HCEC 1CT (cell line): ENCODE data around the gene SH3RF3.

Source experiments
- DNase-seq: peaks from one replicate; pipeline ENCODE4 v3.0.0-alpha.2; 2017

Gene SH3RF3

DNA sequence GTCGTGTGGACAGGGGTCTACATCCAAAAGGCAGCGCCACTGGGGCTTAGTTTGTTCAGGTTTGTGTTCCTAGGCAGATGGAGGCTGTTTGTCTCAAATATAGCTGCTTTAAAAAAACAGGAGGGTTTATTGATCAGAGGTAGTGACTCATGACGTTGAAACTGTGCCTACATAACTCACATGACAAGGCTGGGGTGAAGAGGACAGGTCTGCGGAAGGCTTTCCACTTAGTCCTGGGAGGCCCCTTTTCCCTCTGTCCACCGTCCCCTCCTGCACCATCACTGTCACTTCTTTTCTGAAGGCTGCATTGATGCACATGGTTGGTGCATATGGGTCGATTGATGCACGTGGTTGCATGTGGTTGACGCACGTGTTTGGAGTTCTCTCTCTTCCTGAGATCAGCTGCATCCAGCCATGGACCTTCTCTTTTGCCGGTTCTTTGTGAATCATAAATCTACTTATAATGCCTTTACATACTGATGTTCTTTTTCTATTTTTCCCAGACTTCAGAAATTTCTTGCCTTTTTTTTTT lies 10.9 kb downstream of the SH3RF3 start:
- no peak for DNase-seq

DNA sequence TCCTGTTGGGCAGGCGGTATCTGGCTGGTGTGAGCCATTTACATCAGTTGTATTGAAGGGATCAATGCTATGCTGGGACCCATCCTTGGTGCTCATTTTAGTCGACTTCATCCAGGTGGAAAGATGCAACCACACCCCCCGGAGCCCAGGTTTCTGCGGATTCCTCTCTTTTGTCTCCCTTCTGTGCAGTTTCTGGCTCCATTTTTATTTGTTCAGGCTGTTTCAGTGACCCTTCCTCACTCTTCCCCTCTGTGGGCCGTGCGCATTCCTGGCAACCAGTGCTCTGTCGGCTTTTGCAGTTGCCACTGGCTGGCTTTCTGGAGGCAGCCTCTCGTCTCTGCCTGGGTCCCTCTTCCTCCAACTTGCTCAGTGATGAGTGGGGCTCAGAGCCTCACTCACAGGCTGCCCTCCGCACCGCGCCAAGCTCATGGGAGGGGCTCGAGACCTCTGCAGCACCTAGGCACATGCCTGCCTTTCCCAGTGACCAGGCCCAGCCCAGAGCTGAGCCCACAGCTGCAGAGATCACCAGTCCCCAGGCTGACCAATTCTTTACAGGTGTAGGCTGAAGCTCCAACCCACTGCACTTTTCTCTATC lies 12.1 kb downstream of the SH3RF3 start:
- DNase-seq: no peak

DNA sequence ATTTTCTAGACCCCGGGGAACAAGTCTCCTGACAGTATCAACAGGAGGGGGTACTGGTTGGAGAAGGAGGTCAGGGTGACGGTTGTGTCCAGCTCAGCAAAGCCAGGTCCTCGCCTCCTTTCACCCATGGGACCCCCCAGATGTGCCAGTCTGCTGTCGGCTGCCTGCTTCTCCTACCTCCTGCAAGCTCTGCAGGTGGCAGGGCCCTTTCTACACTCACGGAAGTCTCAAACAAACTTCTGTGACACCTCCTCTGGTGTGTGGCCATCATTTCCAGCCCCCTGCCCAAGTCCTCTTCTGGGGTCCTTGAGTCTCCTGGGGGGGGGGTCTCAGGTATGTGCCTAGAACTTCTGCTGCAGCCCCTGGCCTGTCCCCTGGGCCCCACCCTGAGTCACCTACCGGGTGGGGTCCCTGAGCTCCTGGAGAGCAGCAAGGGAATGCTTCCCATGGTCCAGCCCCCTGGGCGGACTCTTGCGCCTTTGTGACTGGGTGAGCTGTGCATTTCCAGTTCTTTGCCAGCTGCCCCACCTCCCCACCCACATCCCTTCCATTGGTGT lies 12.8 kb downstream of the SH3RF3 start:
- DNase-seq: no peak

DNA sequence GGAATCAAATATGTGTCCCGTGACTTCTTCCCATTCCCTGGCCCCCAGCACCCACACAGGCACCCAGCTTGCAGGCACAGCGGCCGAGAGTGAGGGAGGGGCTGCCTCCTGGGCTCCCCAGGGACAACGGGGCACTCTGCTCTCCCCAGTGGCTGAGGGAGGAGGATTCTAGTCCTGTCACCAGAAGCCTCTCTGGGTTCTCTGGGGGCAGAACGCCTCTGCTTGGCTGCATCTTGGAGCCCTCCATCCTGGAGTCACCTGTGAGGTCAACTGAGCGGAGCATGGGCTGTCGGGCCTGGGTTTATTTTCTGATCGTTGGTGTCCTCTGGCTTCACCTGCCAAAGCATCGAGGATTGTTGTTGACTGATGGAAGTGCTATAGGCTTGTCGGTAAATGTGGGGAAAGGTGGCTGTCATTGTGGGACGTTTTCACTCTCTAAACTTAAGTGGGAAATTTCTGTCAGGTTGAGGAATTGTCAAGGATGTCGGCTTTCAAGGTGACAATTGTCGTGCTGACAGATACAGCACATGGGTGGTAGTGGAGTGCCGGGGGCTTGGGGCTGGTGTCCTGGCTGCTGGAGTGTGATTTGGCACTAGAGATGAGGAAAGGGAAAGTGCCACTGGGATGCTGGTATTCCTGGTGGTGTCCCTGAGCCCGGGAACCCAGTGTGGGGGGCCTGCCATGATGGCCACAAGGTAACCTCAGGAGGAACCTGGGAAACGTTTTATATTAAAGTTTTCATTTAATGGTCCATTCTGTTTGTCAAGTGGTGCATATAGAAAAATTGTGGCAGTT lies 13.6 kb downstream of the SH3RF3 start:
- DNase-seq: no peak

DNA sequence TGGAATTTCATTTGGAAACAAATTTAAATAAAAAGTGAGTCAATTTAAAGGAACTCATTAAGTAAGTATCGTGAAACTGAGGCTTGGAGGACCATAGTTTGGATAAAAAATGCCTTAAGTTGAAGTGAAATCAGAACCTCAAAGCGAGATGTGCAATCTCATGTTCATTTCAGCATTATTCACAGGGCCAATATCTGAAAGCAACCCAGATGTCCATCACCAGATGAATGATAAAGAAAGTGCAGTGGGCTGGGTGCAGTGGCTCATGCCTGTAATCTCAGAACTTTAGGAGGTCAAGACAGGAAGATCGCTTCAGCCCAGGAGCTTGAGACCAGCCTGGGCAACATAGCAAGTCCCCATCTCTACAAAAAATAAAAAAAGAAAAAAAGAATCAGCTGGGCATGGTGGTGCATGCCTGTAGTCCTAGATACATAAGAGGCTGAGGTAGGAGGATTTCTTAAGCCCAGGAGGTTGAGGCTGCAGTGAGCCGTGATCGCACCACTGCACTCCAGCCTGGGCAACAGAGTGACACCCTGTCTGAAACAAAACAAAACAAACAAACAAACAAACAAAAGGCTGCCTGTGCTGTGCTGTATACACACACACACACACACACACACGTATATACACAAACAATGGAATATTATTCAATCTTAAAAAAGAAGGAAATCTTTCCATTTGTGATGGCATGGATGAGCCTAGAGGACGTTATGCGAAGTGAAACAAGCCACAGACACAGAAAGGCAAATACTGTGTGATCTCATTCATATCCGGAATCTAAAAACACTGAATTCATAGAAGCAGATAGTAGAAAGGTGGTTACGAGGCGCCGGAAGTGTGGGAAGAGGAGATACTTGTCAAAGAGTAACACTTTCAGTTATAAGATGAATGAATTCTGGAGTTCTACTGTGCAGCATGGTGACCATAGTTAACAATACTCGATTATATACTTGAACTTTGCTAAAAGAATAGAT lies 14.5 kb downstream of the SH3RF3 start:
- no peak for DNase-seq

DNA sequence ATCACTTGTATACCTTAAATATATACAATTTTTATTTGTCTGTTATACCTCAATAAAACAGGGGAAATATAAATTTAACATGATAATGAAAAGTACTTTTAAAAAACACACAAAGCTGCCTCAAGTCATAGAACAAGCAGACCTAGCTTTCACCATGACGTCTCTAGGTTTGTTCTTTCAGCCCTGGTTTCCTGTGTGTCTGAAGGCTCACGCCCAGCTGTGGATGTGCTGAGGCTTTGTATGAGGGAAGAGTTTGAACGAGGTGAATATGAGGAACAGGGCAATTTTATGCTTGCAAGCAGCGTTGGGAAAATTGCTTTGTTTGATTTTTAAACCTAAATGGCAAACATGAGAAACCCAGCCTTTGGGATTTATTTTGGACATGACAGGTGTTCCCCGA lies 15.3 kb downstream of the SH3RF3 start:
- no peak for DNase-seq

DNA sequence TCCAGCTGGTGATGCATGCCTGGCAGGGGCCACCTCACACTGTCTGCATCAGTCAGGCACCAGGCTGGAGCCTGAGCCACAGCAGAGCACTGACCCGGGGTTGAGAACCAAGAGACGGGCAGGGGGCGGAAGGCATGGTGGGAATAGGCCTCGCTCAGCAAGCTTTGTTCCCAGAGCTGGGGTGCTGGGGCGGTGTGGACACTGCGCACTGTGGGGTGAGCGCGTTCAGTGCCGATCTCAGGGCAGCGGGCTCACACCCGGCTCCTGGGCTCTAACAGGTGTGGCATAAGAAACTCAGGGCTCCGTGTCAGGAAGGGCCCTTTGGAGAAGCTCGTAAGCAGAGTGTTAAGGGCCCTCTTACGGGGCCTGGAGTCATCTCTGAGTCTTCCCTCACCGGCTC lies 15.7 kb downstream of the SH3RF3 start:
- DNase-seq: no peak

DNA sequence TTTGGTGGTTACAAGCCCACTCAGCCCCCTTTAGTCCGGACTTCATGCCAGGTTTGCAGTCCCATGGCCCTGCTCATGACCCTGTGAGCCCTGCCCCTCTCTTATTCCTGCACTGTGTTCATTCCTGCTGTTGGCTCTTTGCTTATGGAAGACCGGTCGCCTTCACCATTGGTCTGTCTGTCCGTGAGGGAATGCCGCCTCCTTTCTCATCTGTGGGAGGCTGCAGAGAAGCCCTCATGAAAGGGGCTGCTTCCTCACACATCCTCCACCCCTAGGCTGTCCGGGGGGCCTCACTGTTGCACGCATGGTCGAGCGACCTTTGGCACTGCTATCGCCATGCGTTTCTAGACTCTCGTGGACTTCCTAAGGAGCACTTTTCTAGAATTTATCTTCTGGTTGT lies 16.3 kb downstream of the SH3RF3 start:
- no peak for DNase-seq

DNA sequence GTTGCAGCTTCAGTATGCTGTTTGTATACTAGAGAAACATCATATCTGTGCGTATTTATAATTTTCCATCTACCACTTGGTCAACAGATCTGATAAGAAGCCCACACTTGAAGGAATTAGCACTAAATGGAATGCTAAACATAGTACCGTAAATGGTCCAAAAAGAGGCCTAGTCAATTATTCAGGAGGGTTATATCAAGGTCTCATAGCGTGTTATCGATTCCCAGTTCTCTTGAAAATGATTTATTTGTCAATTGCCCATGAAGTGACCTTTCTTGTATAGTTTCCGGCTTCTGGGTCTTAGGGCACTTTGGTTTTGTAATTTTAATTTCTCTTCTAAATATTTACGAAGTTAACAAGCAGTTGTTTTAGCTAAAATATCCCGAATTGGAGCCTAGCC lies 18.4 kb downstream of the SH3RF3 start:
- no peak for DNase-seq

DNA sequence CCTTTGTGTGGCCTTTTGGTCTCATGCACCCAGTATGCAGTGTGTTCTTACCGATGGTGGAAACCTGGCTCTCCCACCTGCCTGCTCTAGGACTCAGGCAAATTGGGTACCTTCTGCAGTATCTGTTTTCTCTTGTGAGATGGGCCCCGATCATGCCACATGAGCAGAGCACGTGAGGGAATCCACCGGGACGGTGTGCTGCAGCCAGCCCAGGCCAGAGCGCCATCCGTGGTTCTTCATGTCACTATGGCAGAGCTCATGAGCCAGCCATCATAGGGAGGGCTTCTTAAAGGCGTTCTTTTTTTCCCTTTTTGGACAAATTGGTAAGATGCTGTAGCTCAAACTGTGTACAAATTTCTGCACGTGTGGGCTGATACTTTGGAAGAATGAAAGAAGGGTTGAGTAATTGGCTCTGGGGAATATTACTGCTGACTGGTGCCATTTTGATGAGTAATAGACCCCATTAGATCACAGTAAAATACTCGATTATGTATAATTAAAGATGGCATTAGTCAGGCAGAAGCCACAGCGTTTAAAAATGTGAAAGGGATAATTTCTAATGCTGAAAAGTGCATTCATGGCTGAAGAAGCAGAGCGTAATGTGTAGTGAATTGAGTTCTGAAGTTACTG lies 19.2 kb downstream of the SH3RF3 start:
- DNase-seq: peak; percentile 45

DNA sequence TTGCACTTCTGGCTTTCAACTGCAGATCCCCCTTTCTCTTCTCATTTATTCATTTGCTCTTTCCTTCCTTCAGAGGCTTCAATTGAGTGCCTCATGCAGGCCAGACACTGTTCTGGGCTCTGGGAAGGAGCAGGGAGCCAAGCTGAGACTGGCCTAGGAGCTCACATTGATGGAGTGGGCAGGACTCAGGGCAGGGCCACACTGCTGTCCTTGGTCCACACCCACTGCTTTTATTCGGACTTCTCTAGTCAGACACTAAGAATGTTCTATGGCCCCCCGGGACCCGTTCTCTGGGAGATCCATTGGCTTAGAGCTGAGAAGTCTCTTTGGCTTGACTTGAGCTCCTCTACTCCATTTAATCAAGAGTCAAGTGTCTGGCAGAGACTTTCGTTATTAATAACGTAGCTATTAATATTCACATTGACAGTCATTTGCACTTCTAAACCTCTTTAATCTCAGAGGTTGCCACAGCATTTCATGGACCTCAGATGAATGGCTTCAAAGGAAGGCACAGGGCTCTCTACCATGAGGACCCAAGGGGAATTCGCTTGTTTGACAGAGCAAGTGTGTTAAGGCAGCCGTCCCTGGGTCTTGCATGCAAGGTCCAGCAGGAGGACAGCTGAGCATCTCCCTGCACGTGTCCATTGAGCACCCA lies 20.1 kb downstream of the SH3RF3 start:
- no peak for DNase-seq

DNA sequence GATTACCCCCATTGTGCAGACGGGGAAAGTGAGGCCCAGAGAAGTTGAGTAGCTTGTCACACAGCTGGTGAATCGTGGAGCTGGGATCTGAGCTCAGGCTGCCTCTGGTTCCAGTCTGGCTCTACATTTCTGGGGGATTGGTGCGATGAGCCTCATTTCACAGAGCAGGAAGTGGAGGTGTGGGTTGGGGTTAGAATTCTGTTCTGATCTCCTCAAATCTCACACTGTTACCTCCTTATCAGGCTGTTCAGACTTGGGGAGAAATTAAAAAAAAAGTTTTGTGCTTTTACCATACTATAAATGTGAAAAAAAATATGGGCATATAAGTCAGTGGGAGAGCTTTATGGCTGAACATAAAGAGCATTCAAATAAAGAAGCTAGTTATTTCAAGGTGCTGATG lies 21.6 kb downstream of the SH3RF3 start:
- DNase-seq: no peak

DNA sequence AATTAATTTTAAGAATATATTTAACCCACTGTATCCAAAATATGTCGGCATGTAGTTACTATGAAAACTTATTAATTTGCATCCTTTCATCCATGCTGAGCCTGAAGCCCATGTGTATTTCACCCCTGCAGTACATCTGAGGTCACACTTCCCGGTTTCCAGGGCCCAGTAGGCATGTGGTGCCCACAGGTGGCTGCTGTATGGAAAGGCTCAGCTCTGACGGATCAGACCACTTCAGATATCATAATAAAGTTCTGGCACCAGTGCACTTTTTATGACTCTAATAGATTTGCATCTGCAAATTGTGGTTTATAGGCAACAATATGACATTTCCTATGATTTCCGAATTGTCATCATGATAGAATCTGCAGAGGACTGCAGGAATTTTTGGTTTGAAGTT lies 22.5 kb downstream of the SH3RF3 start:
- DNase-seq: no peak

DNA sequence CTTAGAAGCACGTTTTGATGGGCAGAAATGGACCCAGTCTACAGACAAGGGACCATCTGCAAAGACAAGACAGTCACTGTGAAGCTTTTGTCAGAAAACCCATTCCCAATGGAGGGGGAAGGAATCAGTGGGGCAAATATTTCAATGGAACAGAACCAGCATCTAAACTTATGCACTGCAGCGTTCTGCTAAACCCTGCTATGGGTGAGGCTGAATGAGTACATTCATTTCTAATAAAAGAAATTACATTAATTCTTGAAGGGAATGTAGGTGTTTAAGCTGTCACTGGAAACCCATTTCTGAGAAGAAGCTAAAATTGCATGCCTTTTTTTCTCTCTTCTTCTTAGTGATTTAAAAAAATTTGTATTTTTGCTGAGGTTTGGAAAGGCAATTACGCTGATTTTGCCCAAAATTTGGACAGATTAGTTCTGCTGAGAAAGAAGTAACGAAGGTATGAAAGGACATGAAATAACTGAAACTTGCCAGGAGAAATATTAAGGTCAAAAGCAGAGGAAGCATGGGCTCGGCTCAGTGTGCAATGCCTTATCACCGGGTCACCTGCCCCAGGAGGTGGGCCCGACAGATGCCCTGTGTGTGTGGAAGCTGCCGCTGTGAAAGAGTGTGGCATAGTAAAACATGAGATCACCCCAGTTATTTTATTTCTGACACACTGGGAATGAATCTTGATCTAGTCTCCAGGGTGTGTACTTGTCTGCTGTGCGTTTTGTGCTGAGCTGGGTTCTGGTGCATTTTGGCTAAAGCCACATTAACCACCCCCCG lies 24.2 kb downstream of the SH3RF3 start:
- no peak for DNase-seq

DNA sequence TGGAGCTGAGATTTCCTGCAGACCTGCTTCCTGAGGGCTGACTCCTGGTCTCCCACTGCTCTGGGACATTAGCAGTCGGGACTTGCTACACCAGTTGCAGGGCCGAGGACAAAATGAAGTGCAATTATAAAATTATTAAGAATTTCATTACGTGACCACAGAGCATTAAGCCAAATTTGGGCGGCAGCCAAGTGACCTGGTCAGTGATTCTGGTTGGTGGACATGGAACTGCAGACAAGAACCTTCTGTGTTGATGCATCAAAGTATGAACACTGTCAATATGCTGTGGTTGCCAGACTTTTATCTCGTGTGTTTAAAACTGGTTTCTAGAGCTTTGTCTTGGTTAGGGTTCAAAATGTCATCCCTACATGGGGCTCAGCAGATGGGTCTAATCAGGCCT lies 24.8 kb downstream of the SH3RF3 start:
- no peak for DNase-seq

DNA sequence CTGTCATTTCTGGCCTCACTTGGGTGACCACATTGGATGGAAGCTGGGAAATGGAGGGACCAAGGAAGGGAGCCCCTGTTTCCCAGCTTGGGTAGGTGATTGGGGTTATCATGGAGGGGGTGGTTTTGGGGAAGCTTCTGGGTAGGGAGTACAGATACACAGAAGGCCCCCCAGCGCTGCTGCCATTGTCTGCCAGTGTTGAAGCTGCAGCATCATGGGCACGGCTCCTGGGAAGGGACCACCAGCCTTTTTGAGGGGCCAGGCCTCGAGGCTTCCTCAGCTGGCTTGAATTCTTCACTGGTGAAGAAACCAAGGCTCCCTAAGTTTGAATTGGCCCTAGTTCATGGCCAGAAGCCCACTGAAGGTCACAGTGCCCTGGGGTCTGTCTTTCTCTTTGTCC lies 25.2 kb downstream of the SH3RF3 start:
- no peak for DNase-seq

DNA sequence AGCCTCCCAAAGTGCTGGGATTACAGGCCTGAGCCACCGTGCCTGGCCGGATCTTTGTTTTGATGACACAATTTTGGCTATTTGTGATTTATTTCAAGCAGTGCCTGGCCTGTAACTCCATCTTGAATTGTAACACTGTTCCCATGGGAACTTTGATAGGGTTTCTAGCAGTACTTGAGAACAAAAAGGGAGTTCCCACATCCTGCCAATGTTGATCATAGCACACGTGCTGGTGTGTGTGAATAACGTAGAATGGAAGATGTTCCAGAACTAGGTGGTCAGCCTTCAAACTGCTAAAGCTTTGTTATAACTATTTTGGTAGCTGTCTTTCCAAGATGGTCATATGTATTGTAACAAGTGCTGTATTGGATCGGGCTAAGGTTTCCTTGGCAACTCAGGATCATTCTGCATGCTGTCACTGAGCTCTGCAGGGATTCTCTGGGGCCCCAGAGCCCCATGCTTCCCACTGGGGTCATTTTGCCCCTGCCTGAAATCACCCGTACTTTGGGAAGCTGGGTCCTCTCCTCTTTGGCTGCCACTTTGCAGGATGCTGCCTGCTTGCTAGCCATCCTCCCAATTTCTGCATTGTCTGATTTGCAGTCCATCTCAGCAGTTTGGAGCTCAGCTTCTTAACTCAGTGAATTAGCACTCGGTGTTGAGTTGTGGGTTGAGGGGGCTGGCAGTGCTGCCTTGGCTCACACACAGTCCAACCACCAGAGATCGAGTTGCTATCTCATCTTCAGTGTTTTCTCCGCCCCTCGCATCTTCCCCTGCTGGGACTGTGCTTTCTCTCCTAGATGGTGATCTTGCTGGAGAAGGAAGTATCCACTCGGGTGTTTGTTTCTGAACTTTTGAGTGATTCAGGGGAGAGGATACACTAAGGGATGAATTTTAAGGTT lies 26.8 kb downstream of the SH3RF3 start:
- no peak for DNase-seq

DNA sequence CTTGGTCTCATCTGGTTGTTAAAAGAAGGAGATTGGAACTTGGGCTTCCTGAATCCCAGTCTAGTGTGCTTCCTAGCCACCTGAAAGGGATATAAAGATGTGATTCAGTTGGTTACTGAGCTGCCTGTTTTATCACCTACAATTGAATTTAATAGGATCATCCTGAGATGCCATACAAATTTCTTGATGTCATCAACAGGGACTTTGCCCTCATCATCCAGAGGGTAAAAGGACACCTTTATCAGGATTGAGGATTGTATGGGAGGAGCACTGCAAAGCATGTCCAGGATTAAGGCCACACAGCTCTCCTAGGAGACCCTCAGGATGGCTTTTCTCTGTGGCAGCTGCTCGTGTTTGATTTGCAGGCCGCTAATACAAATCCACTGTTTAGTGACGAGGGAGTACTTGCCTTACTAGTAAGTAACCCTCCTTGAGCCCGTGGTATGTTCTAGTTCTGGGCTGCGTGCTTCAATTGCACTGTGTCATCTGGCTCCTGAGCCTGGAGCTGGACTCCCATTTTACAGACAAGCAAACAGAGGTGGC lies 28.6 kb downstream of the SH3RF3 start:
- DNase-seq: no peak

DNA sequence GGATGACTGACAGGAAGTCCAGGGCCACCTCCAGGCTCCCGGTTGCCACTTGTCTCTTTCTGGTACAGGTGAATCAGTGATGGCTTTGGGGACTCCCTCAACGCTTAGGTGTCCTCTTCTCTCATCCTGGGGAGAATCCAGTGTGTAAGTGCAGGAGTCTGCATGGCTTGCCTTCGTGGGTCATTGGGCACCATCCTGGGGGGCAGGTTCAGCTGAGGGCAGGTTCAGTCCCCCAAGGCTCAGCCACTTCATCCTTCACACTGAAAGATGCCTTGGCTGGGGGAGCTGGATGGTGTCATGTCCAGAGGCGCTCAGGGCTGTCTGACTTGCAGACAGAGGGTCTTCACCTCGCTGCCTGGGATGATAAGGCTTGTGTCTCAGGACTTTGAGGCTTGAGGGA lies 29.2 kb downstream of the SH3RF3 start:
- no peak for DNase-seq

DNA sequence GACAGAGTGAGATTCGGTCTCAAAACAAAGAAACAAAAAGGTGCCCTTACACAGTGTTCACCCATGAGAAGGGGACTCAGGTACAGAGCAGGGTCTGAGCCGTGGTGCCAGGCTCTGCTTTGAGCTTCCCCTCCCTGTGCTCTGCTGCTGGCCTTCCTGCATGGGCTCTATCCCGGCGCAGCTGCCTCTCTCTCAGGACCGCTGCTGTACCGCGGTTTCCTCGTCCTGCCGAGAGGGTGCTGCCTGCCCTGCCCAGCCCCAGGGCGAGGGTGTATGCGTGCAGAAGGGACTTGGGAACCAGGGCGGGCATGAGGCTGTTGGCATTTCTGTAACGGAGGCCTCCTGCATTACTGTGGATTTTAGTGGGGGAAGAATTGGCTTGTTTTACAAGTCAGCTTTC lies 30.1 kb downstream of the SH3RF3 start:
- DNase-seq: no peak
